ENCODE measurements around the gene RMRP.

- TF ChIP-seq CTCF (conservative IDR thresholded peaks at IDR 0.05; ENCODE audit: low read depth, low read length) (no peak), MXI1 (IDR thresholded peaks at IDR 0.05; ENCODE audit: borderline replicate concordance, low read depth, low read length) (no peak), MAFK (IDR thresholded peaks at IDR 0.05; ENCODE audit: low read depth, low read length) (no peak), CEBPB (IDR thresholded peaks at IDR 0.05; ENCODE audit: low read depth, low read length) (no peak), POLR2A (IDR thresholded peaks at IDR 0.05; ENCODE audit: low read depth, low read length) (no peak), ELK1 (IDR thresholded peaks at IDR 0.05; ENCODE audit: borderline replicate concordance, low read depth, low read length) (no peak), RFX5 (IDR thresholded peaks at IDR 0.05; ENCODE audit: low read depth, low read length) (no peak), SMC3 (IDR thresholded peaks at IDR 0.05; ENCODE audit: low read depth, low read length) (no peak), NFE2L2 (IDR thresholded peaks at IDR 0.05; ENCODE audit: low read depth, low read length) (no peak), RCOR1 (IDR thresholded peaks at IDR 0.05; ENCODE audit: insufficient replicate concordance, low read length) (no peak), RAD21 (IDR thresholded peaks at IDR 0.05; ENCODE audit: low read length) (no peak), MAZ (IDR thresholded peaks at IDR 0.05; ENCODE audit: borderline replicate concordance, low read depth, low read length) (no peak), BHLHE40 (IDR thresholded peaks at IDR 0.05; ENCODE audit: low read depth, low read length) (no peak)
Measured at GRCh38 chr9:35705372-35705771, 47.6 kb upstream of the RMRP start.
